CD4-positive, alpha-beta T cell (primary cell): Measurements from ENCODE around the gene TP53RK. TPM values are rescaled to one million over a fixed set of nuclear protein-coding genes. Genes with fewer than 3 reads are reported as not detected.

Experiments used
- ATAC-seq: fragments of 200-7000 bp; cut with Tn5 transposase; one replicate; pipeline ENCODE4 v1.10.0; 2022; ENCODE audit warnings: mild to moderate bottlenecking; ENCODE audit not compliant: poor library complexity
- CTCF ChIA-PET: fragments of 350-600 bp; sonication (Branson Sonifier 250); formaldehyde crosslinking; loops from one replicate; lab custom pipeline; 2021; ENCODE audit warnings: antibody characterized with exemption, inconsistent platforms; lab: Charles Lee
- POLR2A ChIA-PET: fragments of 350-600 bp; sonication (Branson Sonifier 250); formaldehyde crosslinking; loops from one replicate; lab custom pipeline; 2021; ENCODE audit warnings: antibody characterized with exemption, inconsistent platforms; lab: Charles Lee
- DNase-seq, 14 experiments: peaks; one replicate each; pipeline ENCODE4 v3.0.0-alpha.2; 2013 to 2020; ENCODE audit warnings: mixed read lengths in 2 of 14
- H3K27ac ChIP-seq, 2 donors: one replicate each; pipeline versions ENCODE4 v1.5.1 to v1.7.0; 2013; ENCODE audit warnings: low read length in 2 of 2, low read depth in 1 of 2, mild to moderate bottlenecking in 1 of 2
- H3K27me3 ChIP-seq, 2 experiments: 1 replicate in 1 of 2; 2 replicates in 1 of 2; pipeline versions ENCODE4 v1.6.1 to v1.7.0; 2013; ENCODE audit warnings: low read length in 2 of 2, control low read depth in 1 of 2, mild to moderate bottlenecking in 1 of 2, moderate library complexity in 1 of 2; ENCODE audit not compliant: insufficient read depth in 2 of 2, control insufficient read depth in 1 of 2
- H3K36me3 ChIP-seq: one replicate; pipeline ENCODE4 v1.6.1; 2013; ENCODE audit warnings: low read length, control low read depth; ENCODE audit not compliant: insufficient read depth
- H3K4me1 ChIP-seq: one replicate; pipeline ENCODE4 v1.6.1; 2013; ENCODE audit warnings: low read length, control low read depth; ENCODE audit not compliant: insufficient read depth
- H3K4me3 ChIP-seq: one replicate; pipeline ENCODE4 v1.5.1; 2013; ENCODE audit warnings: mild to moderate bottlenecking, low read length, moderate library complexity
- H3K9me3 ChIP-seq, 2 experiments: 1 replicate in 1 of 2; 2 replicates in 1 of 2; pipeline versions ENCODE4 v1.6.1 to v1.7.0; 2013; ENCODE audit warnings: low read length in 2 of 2, mild to moderate bottlenecking in 2 of 2, control low read depth in 1 of 2, moderate library complexity in 1 of 2; ENCODE audit not compliant: control insufficient read depth in 1 of 2, insufficient read depth in 1 of 2
- H3K27ac Mint-ChIP-seq: one replicate; pipeline ENCODE4 v1.8.0; 2020; ENCODE audit warnings: mixed read lengths
- H3K27me3 Mint-ChIP-seq: one replicate; pipeline ENCODE4 v1.8.0; 2021; ENCODE audit warnings: mixed read lengths
- H3K36me3 Mint-ChIP-seq: one replicate; pipeline ENCODE4 v1.8.0; 2021; ENCODE audit warnings: low read depth, mixed read lengths
- H3K4me1 Mint-ChIP-seq: one replicate; pipeline ENCODE4 v1.8.0; 2021; ENCODE audit warnings: low read depth, mixed read lengths
- H3K4me3 Mint-ChIP-seq: one replicate; pipeline ENCODE4 v1.8.0; 2020; ENCODE audit warnings: mild to moderate bottlenecking, mixed read lengths
- H3K9me3 Mint-ChIP-seq: one replicate; pipeline ENCODE4 v1.8.0; 2020; ENCODE audit warnings: mixed read lengths
- CTCF ChIP-seq: fragments of 200-600 bp; IDR thresholded peaks from one replicate; pipeline ENCODE4 v1.8.0; 2022; ENCODE audit warnings: antibody characterized with exemption, mild to moderate bottlenecking
- intact Hi-C, 2 experiments: fragments of 100-400 bp; cut with DNase I in 1 of 2; cut with micrococcal nuclease in 1 of 2; formaldehyde crosslinking; loops; one replicate each; pipeline versions ENCODE4 v1.15.1 to v1.9.0; 2023 to 2025; cut with DNase I, micrococcal nuclease
- total RNA-seq, 174 experiments: library from RNA in 2 of 174; stranded (reverse) in 2 of 174; gene quantifications; one replicate each; pipeline ENCODE4 v1.2.3 and lab custom pipeline; 2021 to 2026

The TP53RK gene
- total RNA-seq, 2 experiments from 2014 or later, result 3.9 to 4.5 TPM

GRCh38 chr20:46663531-46663930 is 25.7 kb downstream of the TP53RK start:
- POLR2A ChIA-PET, result no interaction called here
- Mint-ChIP-seq H3K9me3 (no peaks in the 10 kb centered on the region), H3K27ac (no peak overlapping the region), H3K4me3 (no peak overlapping the region), H3K27me3 (peaks cover 4% of the 10 kb centered on the region), H3K4me1 (no peaks in the 10 kb centered on the region), H3K36me3 (no peaks in the 10 kb centered on the region)
- H3K36me3 ChIP-seq, result no peaks in the 10 kb centered on the region
- intact Hi-C loops, result no loop called here
- H3K4me3 ChIP-seq, result no peak overlapping the region
- no peaks in the 10 kb centered on the region for H3K4me1 ChIP-seq
- H3K27ac ChIP-seq, result no peak overlapping the region
- H3K9me3 ChIP-seq, result no peaks in the 10 kb centered on the region
- ATAC-seq (no peak), DNase-seq (no peak)
- CTCF ChIA-PET, result no interaction called here
- H3K27me3 ChIP-seq, result peaks cover 0 to 3% of the 10 kb centered on the region in 2 experiments
- TF ChIP-seq CTCF, result no peak

- H3K27ac ChIP-seq, result no peak overlapping the region
- H3K27me3 ChIP-seq, result peaks cover 0 to 3% of the 10 kb centered on the region in 2 experiments
- no peak for DNase-seq
- H3K4me1 ChIP-seq, result no peaks in the 10 kb centered on the region
- ChIA-PET POLR2A (no interaction called here), CTCF (no interaction called here)
- Mint-ChIP-seq H3K9me3 (no peaks in the 10 kb centered on the region), H3K4me3 (no peak overlapping the region), H3K27me3 (peaks cover 4% of the 10 kb centered on the region), H3K4me1 (no peaks in the 10 kb centered on the region), H3K27ac (no peak overlapping the region), H3K36me3 (no peaks in the 10 kb centered on the region)
- intact Hi-C loops, result no loop called here
- H3K36me3 ChIP-seq, result no peaks in the 10 kb centered on the region
- no peak for TF ChIP-seq CTCF
- no peak for ATAC-seq
- H3K9me3 ChIP-seq, result no peaks in the 10 kb centered on the region
- no peak overlapping the region for H3K4me3 ChIP-seq
Observed at GRCh38 chr20:46661659-46662058, 27.6 kb downstream of the TP53RK start.

GRCh38 chr20:46660487-46660886 is 28.8 kb downstream of the TP53RK start:
- TF ChIP-seq CTCF, result no peak
- H3K4me3 ChIP-seq, result no peak overlapping the region
- intact Hi-C loops, result no loop called here
- H3K27me3 ChIP-seq, result peaks cover 0 to 3% of the 10 kb centered on the region in 2 experiments
- ATAC-seq, result no peak
- H3K27ac ChIP-seq, result no peak overlapping the region
- POLR2A ChIA-PET, result no interaction called here
- Mint-ChIP-seq H3K36me3 (no peaks in the 10 kb centered on the region), H3K4me3 (no peak overlapping the region), H3K27ac (no peak overlapping the region), H3K4me1 (no peaks in the 10 kb centered on the region), H3K9me3 (no peaks in the 10 kb centered on the region), H3K27me3 (peaks cover 4% of the 10 kb centered on the region)
- DNase-seq, result no peak
- H3K9me3 ChIP-seq, result no peaks in the 10 kb centered on the region
- no peaks in the 10 kb centered on the region for H3K36me3 ChIP-seq
- no peaks in the 10 kb centered on the region for H3K4me1 ChIP-seq
- CTCF ChIA-PET, result no interaction called here
